ENCODE results near the gene CCNT1.
A peak's percentile ranks its signal among the peaks of the same experiment; 100 is the strongest.
"Not testable (repeated sequence)": the region's sequence is repeated elsewhere in the genome, so short reads cannot be mapped to it uniquely, and the experiment has no call there.

The CCNT1 gene

GRCh38 chr12:48716493-48717251 is at the start of gene CCNT1:
Gene CCNT1, minus strand, starts transcription at chr12:48716707. Its CDS starts 32 bp downstream, at chr12:48716675.
- DNase-seq = peak; percentile 97

- DNase-seq = no peak
Observed at GRCh38 chr12:48765753-48766162, 49.3 kb upstream of the CCNT1 start.

- no peak for DNase-seq
Observed at GRCh38 chr12:48764521-48764920, 48.0 kb upstream of the CCNT1 start.

GRCh38 chr12:48758737-48759136 is 42.2 kb upstream of the CCNT1 start:
- no peak for DNase-seq

- no peak for DNase-seq
Observed at GRCh38 chr12:48758186-48758585, 41.7 kb upstream of the CCNT1 start.

GRCh38 chr12:48750769-48751356 is 34.4 kb upstream of the CCNT1 start:
- no peak for DNase-seq

GRCh38 chr12:48750215-48750614 is 33.7 kb upstream of the CCNT1 start:
- no peak for DNase-seq

- no peak for DNase-seq
Observed at GRCh38 chr12:48744251-48745008, 27.9 kb upstream of the CCNT1 start.

GRCh38 chr12:48739618-48740269 is 23.2 kb upstream of the CCNT1 start:
- DNase-seq = no peak

GRCh38 chr12:48736456-48736855 is 19.9 kb upstream of the CCNT1 start:
- DNase-seq = no peak

- no peak for DNase-seq
Observed at GRCh38 chr12:48728807-48729206, 12.3 kb upstream of the CCNT1 start.

GRCh38 chr12:48720737-48721136 is 4.2 kb upstream of the CCNT1 start:
- DNase-seq = not testable (repeated sequence)

GRCh38 chr12:48720171-48720570 is 3.7 kb upstream of the CCNT1 start:
- DNase-seq = not testable (repeated sequence)

GRCh38 chr12:48719002-48719401 is 2.5 kb upstream of the CCNT1 start:
- DNase-seq = not testable (repeated sequence)

- no peak for DNase-seq
Observed at GRCh38 chr12:48717252-48717695, 767 bp upstream of the CCNT1 start.

GRCh38 chr12:48716168-48716492 is 377 bp downstream of the CCNT1 start:
- DNase-seq = no peak

GRCh38 chr12:48712209-48712608 is 4.3 kb downstream of the CCNT1 start:
- DNase-seq = no peak

GRCh38 chr12:48698822-48699221 is 17.7 kb downstream of the CCNT1 start:
- not testable (repeated sequence) for DNase-seq

GRCh38 chr12:48696626-48697025 is 19.9 kb downstream of the CCNT1 start:
- DNase-seq = no peak

GRCh38 chr12:48695859-48696258 is 20.6 kb downstream of the CCNT1 start:
- no peak for DNase-seq

- DNase-seq = no peak
Observed at GRCh38 chr12:48694038-48694437, 22.5 kb downstream of the CCNT1 start.

GRCh38 chr12:48693572-48693971 is 22.9 kb downstream of the CCNT1 start:
- DNase-seq = no peak

- DNase-seq = no peak
Observed at GRCh38 chr12:48691826-48692487, 24.6 kb downstream of the CCNT1 start.

All from activated effector memory CD4-positive, alpha-beta T cell treated with Interleukin-2 at 50 U/mL for 16 hours (primary cell).